ENCODE data around the gene CAMTA1.

- no peak for TF ChIP-seq CTCF (conservative IDR thresholded peaks at IDR 0.05; ENCODE audit: low read length)
- no peak for TF ChIP-seq EZH2phosphoT487 (IDR thresholded peaks at IDR 0.05; ENCODE audit: borderline replicate concordance, low read depth, low read length)
These were observed 530.1 kb downstream of the CAMTA1 start for GRCh38 chr1:7315316-7315715.
